ENCODE results near the gene PRKCQ. TPM values are rescaled to one million over a fixed set of nuclear protein-coding genes. Genes with fewer than 3 reads are reported as not detected.

PRKCQ gene
- total and polyA plus RNA-seq, 11 donors, result 0.04 to 2.0 (median 0.13) TPM; not detected in 1

- 71 to 84% (median 79%) methylated on average over 5 of the region's 5 CpGs for WGBS, 4 donors
- intact Hi-C loops (cut with DNase I), result no loop called here
- TF ChIP-seq POLR2A (IDR thresholded peaks at IDR 0.05) (no peak), CTCF (IDR thresholded peaks at IDR 0.05) (no peak)
Measured at GRCh38 chr10:6597478-6597877, 17.4 kb upstream of the PRKCQ start.

GRCh38 chr10:6595499-6595898 lies 15.4 kb upstream of the PRKCQ start:
- Histone ChIP-seq H3K27ac (no peak overlapping the region), H3K36me3 (no peaks in the 10 kb centered on the region), H3K27me3 (peaks cover 0 to 40% (median 0%) of the 10 kb centered on the region in 9 donors), H3K4me3 (no peak overlapping the region), H3K4me1 (peaks cover 0 to 5% (median 0%) of the 10 kb centered on the region in 12 donors), H3K9me3 (no peaks in the 10 kb centered on the region)
- DNase-seq (no peak), ATAC-seq (no peak)
- WGBS, 4 donors, result 77 to 82% (median 80%) methylated on average over 4 of the region's 4 CpGs
- intact Hi-C loops (cut with DNase I), result no loop called here
- no peak for TF ChIP-seq CTCF (IDR thresholded peaks at IDR 0.05)
- no peak for TF ChIP-seq POLR2A (IDR thresholded peaks at IDR 0.05)

More at GRCh38 chr10:6597478-6597877, 17.4 kb upstream of the PRKCQ start:
- peaks cover 0 to 10% (median 0%) of the 10 kb centered on the region in 12 donors for H3K4me1 ChIP-seq
- ATAC-seq, result no peak
- H3K9me3 ChIP-seq, result no peaks in the 10 kb centered on the region
- no peaks in the 10 kb centered on the region for H3K36me3 ChIP-seq
- peaks cover 0 to 42% (median 0%) of the 10 kb centered on the region in 9 donors for H3K27me3 ChIP-seq
- no peak for DNase-seq
- H3K4me3 ChIP-seq, result no peak overlapping the region
- H3K27ac ChIP-seq, result no peak overlapping the region

DNA sequence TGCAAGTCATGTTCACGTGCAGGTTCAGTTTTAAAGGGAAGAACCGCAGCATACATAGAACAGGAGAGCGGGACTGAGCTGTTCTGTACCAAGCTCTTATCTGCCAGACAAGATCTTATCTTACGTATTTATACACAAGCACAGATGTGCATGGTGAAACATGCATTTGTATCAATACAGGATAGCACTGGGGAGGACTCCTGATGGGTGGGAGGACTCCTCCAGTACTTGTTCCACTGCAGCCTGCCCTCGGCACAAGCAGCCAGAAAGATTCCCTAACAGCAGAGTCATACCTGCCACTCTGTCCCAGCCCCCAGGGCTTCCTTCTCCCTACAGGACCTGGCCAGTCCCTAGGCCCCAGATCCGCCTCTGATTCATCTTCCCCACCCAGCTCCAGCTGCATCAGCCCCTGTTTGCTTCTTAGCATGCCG lies 13.2 kb upstream of the PRKCQ start:
- Histone ChIP-seq H3K4me1 (no peaks in the 10 kb centered on the region), H3K4me3 (no peak overlapping the region), H3K9me3 (no peaks in the 10 kb centered on the region), H3K36me3 (no peaks in the 10 kb centered on the region), H3K27ac (no peak overlapping the region), H3K27me3 (peaks cover 0 to 40% (median 0%) of the 10 kb centered on the region in 9 donors)
- DNase-seq (no peak), ATAC-seq (no peak)
- no peak for TF ChIP-seq CTCF (IDR thresholded peaks at IDR 0.05)
- TF ChIP-seq POLR2A (IDR thresholded peaks at IDR 0.05), result no peak
- intact Hi-C loops (cut with DNase I), result no loop called here
- 78 to 90% (median 87%) methylated on average over 7 of the region's 7 CpGs for WGBS, 4 donors

DNA sequence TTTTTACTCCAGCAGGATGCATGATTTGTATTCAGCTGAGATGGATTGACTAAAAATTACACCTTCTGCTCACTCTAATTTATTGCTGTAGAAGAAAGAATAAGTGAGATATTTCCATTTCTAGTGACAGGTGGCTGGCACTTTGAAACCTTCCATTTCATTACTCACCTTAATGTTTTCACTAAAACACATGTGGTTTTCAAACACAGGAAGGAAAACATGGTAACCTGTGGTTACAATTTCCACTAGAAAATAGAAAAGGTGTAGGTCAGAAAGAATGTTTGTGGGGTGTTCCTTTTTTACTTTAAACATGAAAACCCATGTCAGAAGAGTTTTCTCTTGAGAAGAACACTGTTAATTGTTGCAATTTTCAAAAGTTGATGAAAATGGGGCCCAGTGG lies 12.0 kb upstream of the PRKCQ start:
- no peak overlapping the region for H3K4me3 ChIP-seq
- TF ChIP-seq POLR2A (IDR thresholded peaks at IDR 0.05) (no peak), CTCF (IDR thresholded peaks at IDR 0.05) (no peak)
- H3K27ac ChIP-seq, result peak overlapping the region in 1 of 12 donors; percentile 56
- no peak for DNase-seq
- intact Hi-C loops (cut with DNase I), result no loop called here
- no peaks in the 10 kb centered on the region for H3K4me1 ChIP-seq
- H3K27me3 ChIP-seq, result peaks cover 0 to 32% (median 0%) of the 10 kb centered on the region in 9 donors
- no peaks in the 10 kb centered on the region for H3K9me3 ChIP-seq
- no peaks in the 10 kb centered on the region for H3K36me3 ChIP-seq
- no peak for ATAC-seq
